Naive B cell (primary cell): Measurements from ENCODE around the gene TCEAL3. TPM values are rescaled to one million over a fixed set of nuclear protein-coding genes. Genes with fewer than 3 reads are reported as not detected.
"Not testable (repeated sequence)": the region's sequence is repeated elsewhere in the genome, so short reads cannot be mapped to it uniquely, and the experiment has no call there.

Experiments
- ATAC-seq, 2 donors: fragments of 150-1000 bp; cut with Tn5 transposase; 2 replicates each; pipeline ENCODE4 v1.10.0; 2021; ENCODE audit warnings: low read depth in 2 of 2, mild to moderate bottlenecking in 2 of 2, moderate library complexity in 2 of 2
- DNase-seq: peaks from one replicate; pipeline ENCODE4 v3.0.0; 2022
- H3K27ac Mint-ChIP-seq, 6 donors: one replicate each; pipeline ENCODE4 v1.8.0; 2020 to 2022; ENCODE audit warnings: mild to moderate bottlenecking in 6 of 6, mixed read lengths in 6 of 6, moderate library complexity in 5 of 6, inconsistent platforms in 2 of 6
- H3K27me3 Mint-ChIP-seq, 3 donors: one replicate each; pipeline ENCODE4 v1.8.0; 2021 to 2022; ENCODE audit warnings: mixed read lengths in 3 of 3, mild to moderate bottlenecking in 1 of 3
- H3K36me3 Mint-ChIP-seq, 2 donors: one replicate each; pipeline ENCODE4 v1.8.0; 2020 to 2022; ENCODE audit warnings: mixed read lengths in 2 of 2, inconsistent platforms in 1 of 2, mild to moderate bottlenecking in 1 of 2
- H3K4me1 Mint-ChIP-seq, 3 donors: one replicate each; pipeline ENCODE4 v1.8.0; 2020 to 2022; ENCODE audit warnings: mixed read lengths in 3 of 3, inconsistent platforms in 1 of 3, mild to moderate bottlenecking in 1 of 3, moderate library complexity in 1 of 3
- H3K4me3 Mint-ChIP-seq, 8 donors: one replicate each; pipeline ENCODE4 v1.8.0; 2020 to 2022; ENCODE audit warnings: mild to moderate bottlenecking in 8 of 8, mixed read lengths in 8 of 8, moderate library complexity in 8 of 8, inconsistent platforms in 2 of 8
- H3K9me3 Mint-ChIP-seq, 7 donors: one replicate each; pipeline ENCODE4 v1.8.0; 2020 to 2022; ENCODE audit warnings: mixed read lengths in 7 of 7, mild to moderate bottlenecking in 5 of 7, inconsistent platforms in 2 of 7, moderate library complexity in 1 of 7
- polyA plus RNA-seq, 6 donors: library from polyadenylated mRNA; unstranded; fragments of 300-500 nt; fragmentation: Illumina TruSeq; gene quantifications; one replicate each; pipeline ENCODE4 v1.2.3, GENCODE V29; 2021; ENCODE audit warnings: low read depth in 6 of 6

The TCEAL3 gene
- polyA plus RNA-seq, 6 donors from 2014 or later: 3.5 to 8.0 (median 5.3) TPM

- ATAC-seq (no peak), DNase-seq (no peak)
- Mint-ChIP-seq H3K4me1 (peaks cover 10 to 24% (median 20%) of the 10 kb centered on the region in 3 donors), H3K27me3 (no peaks in the 10 kb centered on the region), H3K9me3 (peaks cover 0 to 2% (median 0%) of the 10 kb centered on the region in 7 donors), H3K27ac (no peak overlapping the region), H3K36me3 (no peaks in the 10 kb centered on the region), H3K4me3 (peak overlapping the region in 1 of 8 donors; percentile 64)
Observed at GRCh38 chrX:103631145-103631544, 23.4 kb downstream of the TCEAL3 start.

GRCh38 chrX:103635436-103635835 is 27.7 kb downstream of the TCEAL3 start:
- Mint-ChIP-seq H3K4me1 (no peaks in the 10 kb centered on the region), H3K27ac (no peak overlapping the region), H3K4me3 (no peak overlapping the region), H3K36me3 (no peaks in the 10 kb centered on the region), H3K27me3 (no peaks in the 10 kb centered on the region), H3K9me3 (no peaks in the 10 kb centered on the region)
- no peak for ATAC-seq
- DNase-seq: no peak

- no peak for ATAC-seq
- Mint-ChIP-seq H3K9me3 (no peaks in the 10 kb centered on the region), H3K27ac (no peak overlapping the region), H3K4me3 (no peak overlapping the region), H3K4me1 (no peaks in the 10 kb centered on the region), H3K36me3 (no peaks in the 10 kb centered on the region), H3K27me3 (peaks cover 0 to 13% (median 4%) of the 10 kb centered on the region in 3 donors)
- no peak for DNase-seq
Observed at GRCh38 chrX:103637604-103638338, 30.0 kb downstream of the TCEAL3 start.

- H3K4me1 Mint-ChIP-seq, H3K4me3 Mint-ChIP-seq, H3K36me3 Mint-ChIP-seq, DNase-seq, H3K9me3 Mint-ChIP-seq, H3K27ac Mint-ChIP-seq, ATAC-seq: not testable (repeated sequence)
- peaks cover 4 to 20% (median 4%) of the 10 kb centered on the region in 3 donors for H3K27me3 Mint-ChIP-seq
Observed at GRCh38 chrX:103638479-103639346, 30.9 kb downstream of the TCEAL3 start.

- Mint-ChIP-seq H3K4me3 (no peak overlapping the region), H3K27ac (peak overlapping the region in 2 of 6 donors; percentile 17 to 70), H3K36me3 (no peaks in the 10 kb centered on the region), H3K4me1 (no peaks in the 10 kb centered on the region), H3K9me3 (peaks cover 0 to 3% (median 0%) of the 10 kb centered on the region in 7 donors), H3K27me3 (peaks cover 4 to 38% (median 21%) of the 10 kb centered on the region in 3 donors)
- ATAC-seq (no peak), DNase-seq (no peak)
Observed at GRCh38 chrX:103640401-103641155, 32.8 kb downstream of the TCEAL3 start.

- Mint-ChIP-seq H3K9me3 (peaks cover 0 to 10% (median 3%) of the 10 kb centered on the region in 7 donors), H3K27ac (no peak overlapping the region), H3K27me3 (peaks cover 4 to 47% (median 21%) of the 10 kb centered on the region in 3 donors), H3K4me1 (no peaks in the 10 kb centered on the region), H3K36me3 (no peaks in the 10 kb centered on the region), H3K4me3 (no peak overlapping the region)
- DNase-seq (no peak), ATAC-seq (no peak)
Observed at GRCh38 chrX:103644125-103644524, 36.4 kb downstream of the TCEAL3 start.

GRCh38 chrX:103647630-103648029 is 39.9 kb downstream of the TCEAL3 start:
- ATAC-seq (no peak), DNase-seq (no peak)
- peaks cover 0 to 10% (median 3%) of the 10 kb centered on the region in 7 donors for H3K9me3 Mint-ChIP-seq
- H3K4me1 Mint-ChIP-seq: no peaks in the 10 kb centered on the region
- H3K27me3 Mint-ChIP-seq: peaks cover 4 to 34% (median 17%) of the 10 kb centered on the region in 3 donors
- no peaks in the 10 kb centered on the region for H3K36me3 Mint-ChIP-seq
- no peak overlapping the region for H3K4me3 Mint-ChIP-seq
- H3K27ac Mint-ChIP-seq: no peak overlapping the region

GRCh38 chrX:103651151-103651773 is 43.5 kb downstream of the TCEAL3 start:
- DNase-seq (no peak), ATAC-seq (no peak)
- Mint-ChIP-seq H3K9me3 (peaks cover 0 to 10% (median 4%) of the 10 kb centered on the region in 7 donors), H3K4me3 (no peak overlapping the region), H3K27me3 (peaks cover 0 to 9% (median 0%) of the 10 kb centered on the region in 3 donors), H3K27ac (no peak overlapping the region), H3K36me3 (no peaks in the 10 kb centered on the region), H3K4me1 (no peaks in the 10 kb centered on the region)

- peaks cover 10 to 20% (median 11%) of the 10 kb centered on the region in 3 donors for H3K27me3 Mint-ChIP-seq
- not testable (repeated sequence) for H3K27ac Mint-ChIP-seq, H3K4me1 Mint-ChIP-seq, ATAC-seq, DNase-seq, H3K36me3 Mint-ChIP-seq, H3K9me3 Mint-ChIP-seq, H3K4me3 Mint-ChIP-seq
Observed at GRCh38 chrX:103655230-103656000, 47.7 kb downstream of the TCEAL3 start.

GRCh38 chrX:103656617-103657016 is 48.9 kb downstream of the TCEAL3 start:
- Mint-ChIP-seq H3K27me3 (peaks cover 11 to 29% (median 16%) of the 10 kb centered on the region in 3 donors), H3K4me1 (no peaks in the 10 kb centered on the region), H3K36me3 (no peaks in the 10 kb centered on the region), H3K27ac (peak overlapping the region in 1 of 6 donors; percentile 12), H3K9me3 (peaks cover 0 to 7% (median 2%) of the 10 kb centered on the region in 7 donors), H3K4me3 (no peak overlapping the region)
- DNase-seq (no peak), ATAC-seq (no peak)

GRCh38 chrX:103657066-103657465 is 49.3 kb downstream of the TCEAL3 start:
- H3K9me3 Mint-ChIP-seq, H3K36me3 Mint-ChIP-seq, H3K27ac Mint-ChIP-seq, DNase-seq, H3K4me1 Mint-ChIP-seq, H3K4me3 Mint-ChIP-seq, ATAC-seq: not testable (repeated sequence)
- H3K27me3 Mint-ChIP-seq: peaks cover 11 to 29% (median 16%) of the 10 kb centered on the region in 3 donors

- peaks cover 0 to 2% (median 0%) of the 10 kb centered on the region in 3 donors for H3K4me1 Mint-ChIP-seq
Observed at GRCh38 chrX:103658681-103659433, 51.1 kb downstream of the TCEAL3 start.

More at GRCh38 chrX:103658681-103659433, 51.1 kb downstream of the TCEAL3 start:
- H3K36me3 Mint-ChIP-seq: no peaks in the 10 kb centered on the region
- ATAC-seq: no peak
- peaks cover 0 to 7% (median 2%) of the 10 kb centered on the region in 7 donors for H3K9me3 Mint-ChIP-seq
- H3K27ac Mint-ChIP-seq: no peak overlapping the region
- DNase-seq: no peak
- H3K27me3 Mint-ChIP-seq: peaks cover 17 to 34% (median 18%) of the 10 kb centered on the region in 3 donors
- no peak overlapping the region for H3K4me3 Mint-ChIP-seq
